H1 (cell line): Measurements from ENCODE around the gene GRAMD1B. TPM values are rescaled to one million over a fixed set of nuclear protein-coding genes. Genes with fewer than 3 reads are reported as not detected.

ENCODE experiments used
- ATF2 ChIP-seq: IDR thresholded peaks from 2 replicates; pipeline ENCODE4 v1.6.1; 2012; ENCODE audit warnings: low read length, inconsistent platforms
- CBX8 ChIP-seq: fragments of 300-800, 300-1000 bp; sonication (generic); IDR thresholded peaks from 2 replicates; pipeline ENCODE4 v1.7.1; 2016; ENCODE audit warnings: low read depth, low read length, borderline replicate concordance
- CHD2 ChIP-seq: IDR thresholded peaks from 2 replicates; pipeline ENCODE4 v1.6.1; 2012; ENCODE audit warnings: low read length, improper control_type of control experiment
- EGR1 ChIP-seq: IDR thresholded peaks from 2 replicates; pipeline ENCODE4 v1.6.1; 2011; ENCODE audit warnings: low read depth, low read length, borderline replicate concordance
- polyA plus RNA-seq, 7 experiments: library from polyadenylated mRNA; depleted of rRNA in 3 of 7; stranded (reverse) in 5 of 7; unstranded in 2 of 7; fragments of >200 nt in 5 of 7; fragments of 200-250 nt in 2 of 7; gene quantifications; 1 replicate in 5 of 7; 2 replicates in 1 of 7; 4 replicates in 1 of 7; pipeline versions ENCODE4 v1.2.1 to v1.2.3, GENCODE V29; 2011 to 2013; ENCODE audit warnings: missing spikeins in 2 of 7, mixed read lengths in 2 of 7
- total RNA-seq: library from RNA; stranded (reverse); fragmentation: NEBNext Ultra II Directional; extraction: Animal tissue kit (Norgen Biotek cat#: 25700); gene quantifications from 2 replicates; pipeline ENCODE4 v1.2.1, GENCODE V29; 2021

Gene GRAMD1B
- total and polyA plus RNA-seq, 2 of the 8 experiments (the other 6 are each of a cell fraction or from before 2014, with no cell fraction given) = 10.1 to 21.2 TPM

GRCh38 chr11:123510579-123510905 lies 80.5 kb downstream of the GRAMD1B start (continued):
- TF ChIP-seq EGR1 = no peak
- no peak for TF ChIP-seq CBX8
- TF ChIP-seq CHD2 = no peak
- no peak for TF ChIP-seq ATF2
